Measurements from ENCODE around the gene ACOXL.

ACOXL gene

GRCh38 chr2:110861616-110862260 is 129.4 kb downstream of the ACOXL start:
- DNase-seq: no peak

- no peak for DNase-seq
Measured at GRCh38 chr2:110863726-110864125, 131.4 kb downstream of the ACOXL start.

- DNase-seq: no peak
Measured at GRCh38 chr2:110864176-110864575, 131.8 kb downstream of the ACOXL start.

GRCh38 chr2:110864731-110865130 is 132.4 kb downstream of the ACOXL start:
- no peak for DNase-seq

GRCh38 chr2:110865188-110865587 is 132.8 kb downstream of the ACOXL start:
- no peak for DNase-seq

- DNase-seq: no peak
Measured at GRCh38 chr2:110866045-110866444, 133.7 kb downstream of the ACOXL start.

- DNase-seq: no peak
Measured at GRCh38 chr2:110866466-110866865, 134.1 kb downstream of the ACOXL start.

- no peak for DNase-seq
Measured at GRCh38 chr2:110867078-110867477, 134.7 kb downstream of the ACOXL start.

- no peak for DNase-seq
Measured at GRCh38 chr2:110868971-110869370, 136.6 kb downstream of the ACOXL start.

- peak; percentile 9 for DNase-seq
Measured at GRCh38 chr2:110869472-110870446, 137.4 kb downstream of the ACOXL start.

- no peak for DNase-seq
Measured at GRCh38 chr2:110870545-110870944, 138.2 kb downstream of the ACOXL start.

GRCh38 chr2:110871637-110872036 is 139.3 kb downstream of the ACOXL start:
- DNase-seq: no peak

GRCh38 chr2:110872521-110872920 is 140.1 kb downstream of the ACOXL start:
- no peak for DNase-seq

GRCh38 chr2:110873056-110873502 is 140.7 kb downstream of the ACOXL start:
- no peak for DNase-seq

- no peak for DNase-seq
Measured at GRCh38 chr2:110873597-110874452, 141.5 kb downstream of the ACOXL start.

GRCh38 chr2:110874453-110875383 is 142.3 kb downstream of the ACOXL start:
- DNase-seq: no peak

GRCh38 chr2:110875384-110875725 is 143.0 kb downstream of the ACOXL start:
- no peak for DNase-seq

- no peak for DNase-seq
Measured at GRCh38 chr2:110876167-110876999, 144.0 kb downstream of the ACOXL start.

- DNase-seq: no peak
Measured at GRCh38 chr2:110877031-110877827, 144.9 kb downstream of the ACOXL start.

GRCh38 chr2:110878150-110878549 is 145.8 kb downstream of the ACOXL start:
- DNase-seq: no peak

All from NCI-H1092 treated with DMSO at 0.1 percent for 48 hours (cell line).